GM21423 (cell line): Measurements from ENCODE around the gene SARM1.
"Not testable (repeated sequence)": the region's sequence is repeated elsewhere in the genome, so short reads cannot be mapped to it uniquely, and the experiment has no call there.

ENCODE experiments used
- ATAC-seq: cut with Tn5 transposase; IDR thresholded peaks from one replicate; pipeline ENCODE4 v1.9.1; 2021; ENCODE audit warnings: mild to moderate bottlenecking, moderate library complexity; ENCODE audit not compliant: unreplicated experiment

SARM1 gene

GRCh38 chr17:28371245-28372202 is at the start of gene SARM1:
SARM1 (plus strand) TSS chr17:28371694; CDS start chr17:28372033, 339 bp downstream.
- ATAC-seq, result peak; percentile 73

- no peak for ATAC-seq
Measured at GRCh38 chr17:28324267-28324745, 47.2 kb upstream of the SARM1 start.

- ATAC-seq, result no peak
Measured at GRCh38 chr17:28324781-28325180, 46.7 kb upstream of the SARM1 start.

- ATAC-seq, result no peak
Measured at GRCh38 chr17:28325211-28325610, 46.3 kb upstream of the SARM1 start.

GRCh38 chr17:28326114-28326513 is 45.4 kb upstream of the SARM1 start:
- no peak for ATAC-seq

- ATAC-seq, result peak; percentile 50
Measured at GRCh38 chr17:28327031-28327607, 44.4 kb upstream of the SARM1 start.

GRCh38 chr17:28327709-28328108 is 43.8 kb upstream of the SARM1 start:
- ATAC-seq, result no peak

- ATAC-seq, result no peak
Measured at GRCh38 chr17:28328325-28328724, 43.2 kb upstream of the SARM1 start.

- ATAC-seq, result no peak
Measured at GRCh38 chr17:28330671-28331070, 40.8 kb upstream of the SARM1 start.

GRCh38 chr17:28331891-28332420 is 39.5 kb upstream of the SARM1 start:
- no peak for ATAC-seq

- no peak for ATAC-seq
Measured at GRCh38 chr17:28333083-28333746, 38.3 kb upstream of the SARM1 start.

GRCh38 chr17:28334171-28334570 is 37.3 kb upstream of the SARM1 start:
- no peak for ATAC-seq

GRCh38 chr17:28334666-28335200 is 36.8 kb upstream of the SARM1 start:
- no peak for ATAC-seq

- peak; percentile 97 for ATAC-seq
Measured at GRCh38 chr17:28335201-28335958, 36.1 kb upstream of the SARM1 start, which contains the start of the genes IFT20 and TNFAIP1. IFT20 (minus strand) TSS chr17:28335472; CDS start chr17:28331985, 3,487 bp downstream. TNFAIP1 (plus strand) TSS chr17:28335761; CDS start chr17:28339522, 3,761 bp downstream.

GRCh38 chr17:28335959-28336871 is 35.3 kb upstream of the SARM1 start:
- ATAC-seq, result no peak

- ATAC-seq, result no peak
Measured at GRCh38 chr17:28338056-28338768, 33.3 kb upstream of the SARM1 start.

GRCh38 chr17:28338769-28339212 is 32.7 kb upstream of the SARM1 start:
- not testable (repeated sequence) for ATAC-seq

GRCh38 chr17:28339431-28339830 is 32.1 kb upstream of the SARM1 start:
- ATAC-seq, result no peak
